SIG-M5 treated with dmso at 0.1 percent for 504 hours (cell line): ENCODE data around the gene CD200R1.
A peak's percentile ranks its signal among the peaks of the same experiment; 100 is the strongest.

Experiments
- DNase-seq: peaks from one replicate; lab custom pipeline; 2025; ENCODE audit not compliant: unreplicated experiment; lab: John Stamatoyannopoulos, UW

CD200R1 gene

DNA sequence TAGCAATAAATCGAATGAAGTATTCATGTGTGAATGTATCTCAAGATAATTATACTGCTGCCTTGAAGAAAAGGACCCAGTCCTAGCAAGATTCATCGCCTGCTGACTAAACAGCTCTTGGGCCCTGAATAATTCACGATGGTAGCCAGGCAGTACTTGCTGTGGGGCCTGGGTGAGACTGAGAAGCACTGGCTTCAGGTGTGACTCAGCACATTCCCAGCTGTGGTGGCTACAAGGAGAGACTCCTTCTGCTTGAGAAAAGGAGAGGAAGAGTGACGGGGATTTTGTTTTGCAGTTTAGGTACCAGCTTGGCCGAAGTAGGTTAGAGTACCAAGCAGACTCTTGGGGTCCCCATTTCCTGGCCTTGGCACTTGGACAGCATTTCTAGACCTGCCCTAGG lies 80.6 kb downstream of the CD200R1 start:
- DNase-seq, result no peak

- no peak for DNase-seq
Measured at GRCh38 chr3:112889357-112889756, 85.5 kb downstream of the CD200R1 start.

DNA sequence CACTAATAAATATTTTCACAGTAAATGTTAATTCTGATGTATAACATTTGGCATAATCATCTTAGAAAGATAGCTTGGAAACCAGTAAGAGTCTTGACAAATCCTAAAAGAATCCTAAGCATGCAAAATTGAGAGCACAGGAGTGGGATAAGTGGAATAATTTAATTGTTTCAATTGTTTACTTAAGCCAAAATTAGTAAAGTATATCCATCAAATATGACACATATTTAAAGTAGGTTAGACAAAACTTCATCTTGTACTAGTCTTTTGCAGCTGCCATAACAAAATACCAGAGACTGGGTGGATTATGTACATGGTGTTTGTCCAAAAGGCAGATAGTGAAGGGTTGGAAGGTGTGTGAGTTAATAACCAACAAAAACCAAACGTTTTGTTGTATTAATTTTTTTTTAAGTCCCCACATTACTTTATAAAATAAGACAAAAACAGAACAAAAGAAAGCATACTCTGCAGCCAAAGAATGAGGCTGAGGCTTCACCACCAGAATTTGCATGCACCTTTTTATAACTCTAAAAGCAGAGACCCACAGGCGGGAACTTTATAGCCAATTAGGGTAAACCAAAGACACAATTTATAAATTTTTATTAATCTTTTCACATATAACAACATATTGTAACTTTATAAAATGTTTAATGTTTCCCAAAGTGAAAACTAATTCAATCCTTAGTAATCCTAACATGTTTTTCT lies 86.4 kb downstream of the CD200R1 start:
- DNase-seq, result no peak

- no peak for DNase-seq
Measured at GRCh38 chr3:112884678-112885290, 90.1 kb downstream of the CD200R1 start.

- no peak for DNase-seq
Measured at GRCh38 chr3:112881891-112882290, 93.0 kb downstream of the CD200R1 start.

DNA sequence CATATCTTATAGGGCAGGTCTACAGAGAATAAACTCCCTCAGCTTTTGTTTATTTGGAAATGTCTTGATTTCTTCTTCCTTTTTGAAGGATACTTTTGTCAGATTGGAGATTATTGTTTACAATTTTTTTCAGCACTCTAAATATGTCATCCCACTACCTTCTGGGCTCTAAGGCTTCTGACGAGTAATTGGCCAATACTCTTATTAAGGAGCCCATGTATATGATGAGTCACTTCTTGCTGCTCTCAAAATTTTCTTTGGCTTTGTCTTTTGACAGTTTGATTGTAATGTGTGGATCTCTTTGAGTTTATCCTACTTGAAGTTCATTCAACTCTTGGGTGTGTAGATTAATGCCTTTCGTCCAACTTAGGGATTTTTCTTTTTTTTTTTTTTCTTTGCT lies 99.3 kb downstream of the CD200R1 start:
- peak; percentile 7 for DNase-seq

DNA sequence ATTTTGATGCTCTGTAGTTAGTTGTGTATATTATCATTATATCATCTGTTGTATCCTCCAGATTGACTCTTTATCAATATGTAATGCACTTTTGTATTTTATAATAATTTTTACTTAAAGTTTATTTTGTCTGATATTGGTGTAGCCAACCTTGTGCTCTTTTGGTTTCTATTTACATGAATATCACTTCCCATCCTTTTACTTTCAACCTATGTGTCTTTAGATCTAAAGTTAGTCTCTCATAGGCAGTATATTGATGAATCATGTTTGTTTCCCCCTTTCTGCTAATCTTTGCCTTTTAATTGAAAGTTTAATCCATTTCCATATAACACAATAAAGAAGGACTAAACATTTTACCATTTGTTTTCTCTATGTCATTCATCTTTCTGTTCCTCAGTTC lies 100.2 kb downstream of the CD200R1 start:
- DNase-seq, result no peak

GRCh38 chr3:112873632-112874031 lies 101.3 kb downstream of the CD200R1 start:
- DNase-seq, result peak; percentile 23

DNA sequence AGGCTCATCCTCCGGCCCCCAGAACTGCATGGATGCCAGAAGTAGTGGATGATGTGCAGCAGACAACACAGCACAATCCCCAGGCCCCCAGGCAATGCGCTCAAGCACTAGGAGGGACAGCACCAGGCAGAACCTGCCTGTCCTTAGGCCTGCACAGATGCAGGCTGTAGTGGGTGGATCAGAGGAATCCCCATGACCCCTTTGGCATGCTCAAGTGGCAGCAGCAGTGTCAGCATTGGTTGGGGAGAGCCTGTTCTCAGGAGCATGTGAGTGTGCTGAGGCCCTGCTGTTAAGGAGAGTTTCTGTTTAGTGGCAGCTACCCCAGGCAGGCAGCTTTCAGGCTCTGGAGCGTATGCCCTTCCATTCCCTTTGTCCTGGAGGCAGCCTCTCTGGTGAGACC lies 103.2 kb downstream of the CD200R1 start:
- DNase-seq, result no peak
